Neural cell (in vitro differentiated cells): ENCODE measurements around the gene CEP128. TPM values are rescaled to one million over a fixed set of nuclear protein-coding genes. Genes with fewer than 3 reads are reported as not detected.

Experiments
- H2AFZ ChIP-seq: fragments of 200-600, 300-800 bp; sonication (generic), shearing (Covaris generic); 2 replicates; pipeline ENCODE4 v1.6.0; 2014; ENCODE audit warnings: low read depth, mild to moderate bottlenecking, antibody characterized with exemption, low read length, moderate library complexity
- H3F3A ChIP-seq: fragments of 200-600 bp; shearing (Covaris generic); 2 replicates; pipeline ENCODE4 v1.6.1; 2016; ENCODE audit warnings: mild to moderate bottlenecking, moderate library complexity, mixed read lengths, antibody characterized with exemption, low read length; ENCODE audit not compliant: insufficient read depth, poor library complexity, severe bottlenecking
- H3K27ac ChIP-seq: fragments of 200-600, 300-800 bp; sonication (generic), shearing (Covaris generic); 2 replicates; pipeline ENCODE4 v1.5.1; 2014; ENCODE audit warnings: mild to moderate bottlenecking, low read length, moderate library complexity
- H3K27me3 ChIP-seq: fragments of 300-800, 200-600 bp; sonication (generic), shearing (Covaris generic); 2 replicates; pipeline ENCODE4 v1.6.0; 2014; ENCODE audit warnings: mild to moderate bottlenecking, low read depth, low read length, moderate library complexity; ENCODE audit not compliant: insufficient read depth
- H3K36me3 ChIP-seq: fragments of 300-800, 200-600 bp; sonication (generic), shearing (Covaris generic); 2 replicates; pipeline ENCODE4 v1.5.1; 2014; ENCODE audit warnings: mild to moderate bottlenecking, antibody characterized with exemption, low read length, moderate library complexity; ENCODE audit not compliant: insufficient read depth
- H3K4me2 ChIP-seq: fragments of 300-800, 200-600 bp; sonication (generic), shearing (Covaris generic); 2 replicates; pipeline ENCODE4 v1.6.0; 2014; ENCODE audit warnings: mild to moderate bottlenecking, low read length
- H3K4me3 ChIP-seq: fragments of 300-800, 200-600 bp; sonication (generic), shearing (Covaris generic); 2 replicates; pipeline ENCODE4 v1.5.1; 2014; ENCODE audit warnings: mild to moderate bottlenecking, low read length, moderate library complexity
- H3K79me2 ChIP-seq: fragments of 200-600 bp; shearing (Covaris generic); replicated peaks from 2 replicates; pipeline ENCODE4 v1.6.0; 2014; ENCODE audit warnings: mild to moderate bottlenecking, low read length, moderate library complexity; ENCODE audit not compliant: insufficient read depth
- H3K9ac ChIP-seq: fragments of 300-800, 200-600 bp; sonication (generic), shearing (Covaris generic); 2 replicates; pipeline ENCODE4 v1.6.1; 2016; ENCODE audit warnings: mild to moderate bottlenecking, low read length, mixed read lengths
- H3K9me2 ChIP-seq: fragments of 200-600 bp; shearing (Covaris generic); 2 replicates; pipeline ENCODE4 v1.6.1; 2016; ENCODE audit warnings: mild to moderate bottlenecking, low read length, mixed read lengths; ENCODE audit not compliant: insufficient read depth
- H3K9me3 ChIP-seq: fragments of 200-600, 300-800 bp; sonication (generic), shearing (Covaris generic); 2 replicates; pipeline ENCODE4 v1.6.1; 2016; ENCODE audit warnings: mild to moderate bottlenecking, mixed run types, low read length, moderate library complexity, mixed read lengths
- H4K20me1 ChIP-seq: fragments of 200-600 bp; shearing (Covaris generic); 2 replicates; pipeline ENCODE4 v1.6.1; 2016; ENCODE audit warnings: mild to moderate bottlenecking, mixed run types; ENCODE audit not compliant: insufficient read depth
- CTCF ChIP-seq: fragments of 450-650 bp; IDR thresholded peaks from 2 replicates; pipeline ENCODE4 v1.5.1; 2014; ENCODE audit warnings: antibody characterized with exemption, mild to moderate bottlenecking, moderate library complexity; ENCODE audit not compliant: poor library complexity, severe bottlenecking
- EP300 ChIP-seq: fragments of 450-650 bp; conservative IDR thresholded peaks from 2 replicates; pipeline ENCODE4 v1.6.1; 2014; ENCODE audit warnings: antibody characterized with exemption, mild to moderate bottlenecking, moderate library complexity; ENCODE audit not compliant: poor library complexity, severe bottlenecking
- EZH2 ChIP-seq: fragments of 200-600, 300-800 bp; shearing (Covaris generic), sonication (generic); IDR thresholded peaks from 2 replicates; pipeline ENCODE4 v1.6.1; 2014; ENCODE audit warnings: antibody characterized with exemption, low read length, borderline replicate concordance, mild to moderate bottlenecking; ENCODE audit not compliant: insufficient read depth, poor library complexity, severe bottlenecking
- MXI1 ChIP-seq: fragments of 450-650 bp; conservative IDR thresholded peaks from 2 replicates; pipeline ENCODE4 v1.6.1; 2014; ENCODE audit warnings: antibody characterized with exemption, mild to moderate bottlenecking; ENCODE audit not compliant: poor library complexity, severe bottlenecking
- POLR2AphosphoS5 ChIP-seq: IDR thresholded peaks from 2 replicates; pipeline ENCODE4 v1.6.1; 2012
- RAD21 ChIP-seq: fragments of 450-650 bp; conservative IDR thresholded peaks from 2 replicates; pipeline ENCODE4 v1.6.1; 2014; ENCODE audit warnings: antibody characterized with exemption, mild to moderate bottlenecking, moderate library complexity
- REST ChIP-seq: IDR thresholded peaks from 2 replicates; pipeline ENCODE4 v1.6.1; 2012; ENCODE audit warnings: borderline replicate concordance
- SMC3 ChIP-seq: fragments of 450-650 bp; conservative IDR thresholded peaks from 2 replicates; pipeline ENCODE4 v1.6.1; 2014; ENCODE audit warnings: antibody characterized with exemption, mild to moderate bottlenecking, moderate library complexity; ENCODE audit not compliant: poor library complexity
- TAF1 ChIP-seq: IDR thresholded peaks from 2 replicates; pipeline ENCODE4 v1.6.1; 2012; ENCODE audit warnings: low read depth
- polyA plus RNA-seq: library from polyadenylated mRNA; depleted of rRNA; stranded (reverse); fragments of >200 nt; gene quantifications from 2 replicates; pipeline ENCODE4 v1.2.3, GENCODE V29; 2014

Gene CEP128
- polyA plus RNA-seq, 1 donor from 2014 or later: 5.5 TPM

- H3K9ac ChIP-seq: no peak overlapping the region
- H3K4me3 ChIP-seq: no peak overlapping the region
- no peaks in the 10 kb centered on the region for H4K20me1 ChIP-seq
- H3K36me3 ChIP-seq: no peaks in the 10 kb centered on the region
- H3K9me2 ChIP-seq: no peaks in the 10 kb centered on the region
- no peaks in the 10 kb centered on the region for H3K9me3 ChIP-seq
- no peak overlapping the region for H3K27ac ChIP-seq
- no peak overlapping the region for H2AFZ ChIP-seq
- TF ChIP-seq SMC3 (no peak), POLR2AphosphoS5 (no peak), EZH2 (no peak), EP300 (no peak), MXI1 (no peak), TAF1 (no peak), CTCF (no peak)
- no peak overlapping the region for H3K4me2 ChIP-seq
- H3F3A ChIP-seq: no peaks in the 10 kb centered on the region
- H3K79me2 ChIP-seq: no peaks in the 10 kb centered on the region
- H3K27me3 ChIP-seq: peaks cover 15% of the 10 kb centered on the region
These were observed 16.1 kb upstream of the CEP128 start for GRCh38 chr14:80957613-80958012.

DNA sequence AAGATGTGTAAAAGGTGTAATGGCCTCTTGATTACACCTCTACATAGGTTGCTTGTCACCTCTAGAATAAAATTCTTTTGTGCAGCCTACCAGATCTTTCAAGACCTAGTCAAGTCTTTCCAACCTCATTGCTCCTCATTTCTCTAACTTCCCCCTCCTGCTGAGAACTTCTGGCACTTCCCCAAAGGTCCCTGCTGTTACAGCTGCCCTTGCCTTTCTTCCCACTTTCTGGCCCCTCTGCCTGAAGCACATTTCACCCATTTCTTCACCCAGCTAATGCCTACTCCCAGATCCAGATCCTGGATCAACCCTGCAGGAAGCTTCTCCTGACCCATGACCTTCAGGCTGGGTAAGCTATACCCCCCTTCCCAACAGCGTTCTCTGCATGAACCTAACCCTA lies 15.4 kb upstream of the CEP128 start:
- peaks cover 15% of the 10 kb centered on the region for H3K27me3 ChIP-seq
- H3K36me3 ChIP-seq: no peaks in the 10 kb centered on the region
- H3K27ac ChIP-seq: no peak overlapping the region
- TF ChIP-seq SMC3 (no peak), EZH2 (no peak), RAD21 (no peak), MXI1 (no peak), CTCF (no peak), EP300 (no peak), POLR2AphosphoS5 (no peak), TAF1 (no peak), REST (no peak)
- H3K9me2 ChIP-seq: no peaks in the 10 kb centered on the region
- no peaks in the 10 kb centered on the region for H3K79me2 ChIP-seq
- H3F3A ChIP-seq: no peaks in the 10 kb centered on the region
- H3K4me3 ChIP-seq: no peak overlapping the region
- H3K4me2 ChIP-seq: no peak overlapping the region
- no peaks in the 10 kb centered on the region for H3K9me3 ChIP-seq
- no peaks in the 10 kb centered on the region for H4K20me1 ChIP-seq
- H2AFZ ChIP-seq: no peak overlapping the region
- H3K9ac ChIP-seq: no peak overlapping the region
